Stomach (tissue), 9 donors: ENCODE measurements around the gene SERINC5. TPM values are rescaled to one million over a fixed set of nuclear protein-coding genes. Genes with fewer than 3 reads are reported as not detected.
A peak's percentile ranks its signal among the peaks of the same experiment; 100 is the strongest.

Experiments
- DNase-seq, 2 donors: peaks; one replicate each; pipeline versions ENCODE4 v3.0.0 to v3.0.0-alpha.2; 2013 to 2019
- H3K27ac ChIP-seq, 5 donors: fragments of 200-600 bp in 4 of 5; sonication (generic) in 4 of 5; one replicate each; pipeline ENCODE4 v1.5.1; 2013 to 2019; ENCODE audit warnings: mild to moderate bottlenecking in 1 of 5, moderate library complexity in 1 of 5
- H3K27me3 ChIP-seq, 3 donors: fragments of 200-600 bp; sonication (generic); one replicate each; pipeline ENCODE4 v1.5.1; 2017 to 2019; ENCODE audit warnings: mixed run types in 1 of 3
- H3K36me3 ChIP-seq, 4 donors: fragments of 200-600 bp; sonication (generic); 1 replicate in 3 of 4; 2 replicates in 1 of 4; pipeline ENCODE4 v1.5.1; 2016 to 2019
- H3K4me1 ChIP-seq, 4 donors: fragments of 200-600 bp; sonication (generic); one replicate each; pipeline ENCODE4 v1.5.1; 2016 to 2019
- H3K4me3 ChIP-seq, 4 donors: fragments of 200-600 bp; sonication (generic) in 3 of 4; one replicate each; pipeline ENCODE4 v1.5.1; 2016 to 2019; ENCODE audit warnings: mild to moderate bottlenecking in 1 of 4
- H3K9me3 ChIP-seq, 4 donors: fragments of 200-600 bp; sonication (generic); one replicate each; pipeline ENCODE4 v1.5.1; 2016 to 2019
- CTCF ChIP-seq, 7 experiments: fragments of 450-650 bp in 4 of 7; fragments of 200-600 bp in 3 of 7; sonication (generic) in 3 of 7; IDR thresholded peaks; one replicate each; pipeline ENCODE4 v1.5.1; 2016 to 2019; ENCODE audit warnings: antibody characterized with exemption in 7 of 7, control low read depth in 2 of 7, mild to moderate bottlenecking in 1 of 7
- EP300 ChIP-seq: sonication (generic); formaldehyde crosslinking; IDR thresholded peaks from one replicate; pipeline ENCODE4 v1.6.1; 2017; ENCODE audit warnings: antibody characterized with exemption
- POLR2A ChIP-seq, 4 donors: fragments of 450-650 bp; IDR thresholded peaks; one replicate each; pipeline ENCODE4 v1.6.1; 2016; ENCODE audit warnings: antibody characterized with exemption in 4 of 4, control low read depth in 2 of 4, mild to moderate bottlenecking in 1 of 4, moderate library complexity in 1 of 4
- POLR2AphosphoS5 ChIP-seq, 3 donors: sonication (generic); formaldehyde crosslinking; IDR thresholded peaks; one replicate each; pipeline ENCODE4 v1.6.1; 2016; ENCODE audit warnings: antibody characterized with exemption in 3 of 3
- WGBS, 5 donors: extraction: QIAGEN DNeasy Blood & Tissue Kit in 3 of 5; methylation state at CpG; one replicate each; pipeline versions ENCODE4 v1.1.5 to v1.1.7; 2013 to 2018; 5-methylcytosine and 5-hydroxymethylcytosine counted together
- intact Hi-C: fragments of 100-400 bp; cut with DNase I; formaldehyde crosslinking; loops from one replicate; pipeline ENCODE4 v1.15.1; 2023; ENCODE audit warnings: low total_unique reads
- polyA plus RNA-seq, 3 donors: library from polyadenylated mRNA; stranded (reverse); fragments of 200-250 nt; gene quantifications; one replicate each; pipeline ENCODE4 v1.2.3, GENCODE V29; 2013
- total RNA-seq, 5 donors: library from RNA; depleted of rRNA; stranded (reverse); fragments of >200 nt; gene quantifications; one replicate each; pipeline versions ENCODE4 v1.1.0 to v1.2.3, GENCODE V29; 2014 to 2016
- donor health status: healthy with polysubstance abuse.
- donor health status: Bipolar disorder and iron deficiency.
- donor health status: healthy.

The SERINC5 gene
- total and polyA plus RNA-seq, 8 donors, result 2.4 to 71.4 (median 18.7) TPM

GRCh38 chr5:80105698-80106439 lies 150.0 kb downstream of the SERINC5 start:
- 70 to 85% (median 74%) methylated on average over 7 of the region's 7 CpGs for WGBS, 5 donors

GRCh38 chr5:80103371-80103770 lies 152.5 kb downstream of the SERINC5 start:
- no peaks in the 10 kb centered on the region for H3K9me3 ChIP-seq
- no peak overlapping the region for H3K27ac ChIP-seq
- 81 to 93% (median 88%) methylated on average over 6 of the region's 6 CpGs for WGBS, 5 donors
- DNase-seq, result no peak
- H3K4me1 ChIP-seq, result no peaks in the 10 kb centered on the region
- intact Hi-C loops, result loop anchor here (10.0 kb wide), 1 partner anchor 171 kb away; no protein-coding TSS in a partner anchor
- no peaks in the 10 kb centered on the region for H3K36me3 ChIP-seq
- no peak for TF ChIP-seq CTCF (IDR thresholded peaks at IDR 0.05)
- TF ChIP-seq POLR2A (IDR thresholded peaks at IDR 0.05), result no peak
- H3K27me3 ChIP-seq, result no peaks in the 10 kb centered on the region
- no peak overlapping the region for H3K4me3 ChIP-seq

More at GRCh38 chr5:80105698-80106439, 150.0 kb downstream of the SERINC5 start:
- peak in 1 of 2 donors; percentile 74 for DNase-seq
- Histone ChIP-seq H3K27ac (no peak overlapping the region), H3K27me3 (no peaks in the 10 kb centered on the region), H3K36me3 (no peaks in the 10 kb centered on the region), H3K9me3 (no peaks in the 10 kb centered on the region), H3K4me1 (peaks cover 0 to 20% (median 4%) of the 10 kb centered on the region in 4 donors), H3K4me3 (no peak overlapping the region)
- intact Hi-C loops, result loop anchor here (10.0 kb wide), 1 partner anchor 169 kb away; no protein-coding TSS in a partner anchor
- TF ChIP-seq EP300, result no peak
- no peak for TF ChIP-seq POLR2A (IDR thresholded peaks at IDR 0.05)
- no peak for TF ChIP-seq POLR2AphosphoS5 (IDR thresholded peaks at IDR 0.05)
- TF ChIP-seq CTCF (IDR thresholded peaks at IDR 0.05), result no peak

GRCh38 chr5:80101993-80102392 lies 153.9 kb downstream of the SERINC5 start:
- Histone ChIP-seq H3K27ac (no peak overlapping the region), H3K36me3 (no peaks in the 10 kb centered on the region), H3K4me3 (no peak overlapping the region), H3K4me1 (no peaks in the 10 kb centered on the region), H3K9me3 (no peaks in the 10 kb centered on the region), H3K27me3 (no peaks in the 10 kb centered on the region)
- intact Hi-C loops, result loop anchor here (10.0 kb wide), 1 partner anchor 173 kb away; no protein-coding TSS in a partner anchor
- DNase-seq, result no peak
- no peak for TF ChIP-seq EP300
- no peak for TF ChIP-seq POLR2A (IDR thresholded peaks at IDR 0.05)
- TF ChIP-seq CTCF (IDR thresholded peaks at IDR 0.05), result no peak
- TF ChIP-seq POLR2AphosphoS5 (IDR thresholded peaks at IDR 0.05), result no peak

- intact Hi-C loops, result no loop called here
- Histone ChIP-seq H3K4me3 (no peak overlapping the region), H3K9me3 (no peaks in the 10 kb centered on the region), H3K27me3 (no peaks in the 10 kb centered on the region), H3K27ac (no peak overlapping the region), H3K36me3 (no peaks in the 10 kb centered on the region), H3K4me1 (peaks cover 0 to 14% (median 0%) of the 10 kb centered on the region in 4 donors)
- 89 to 95% (median 94%) methylated on average over 10 of the region's 10 CpGs for WGBS, 5 donors
- TF ChIP-seq POLR2A (IDR thresholded peaks at IDR 0.05), result no peak
- TF ChIP-seq CTCF (IDR thresholded peaks at IDR 0.05), result no peak
- no peak for TF ChIP-seq POLR2AphosphoS5 (IDR thresholded peaks at IDR 0.05)
- no peak for TF ChIP-seq EP300
- DNase-seq, result no peak
Measured at GRCh38 chr5:80097451-80097850, 158.4 kb downstream of the SERINC5 start.
